CD4-positive, alpha-beta memory T cell (primary cell): Measurements from ENCODE around the gene ATP8B4. TPM values are rescaled to one million over a fixed set of nuclear protein-coding genes. Genes with fewer than 3 reads are reported as not detected.
"Not testable (repeated sequence)": the region's sequence is repeated elsewhere in the genome, so short reads cannot be mapped to it uniquely, and the experiment has no call there.

Experiments used
- CTCF ChIA-PET: fragments of 350-600 bp; sonication (Branson Sonifier 250); formaldehyde crosslinking; loops from one replicate; lab custom pipeline; 2021; ENCODE audit warnings: inconsistent platforms; ENCODE audit not compliant: partially characterized antibody; lab: Charles Lee
- POLR2A ChIA-PET: fragments of 350-600 bp; sonication (Branson Sonifier 250); formaldehyde crosslinking; loops from one replicate; lab custom pipeline; 2021; ENCODE audit not compliant: partially characterized antibody; lab: Charles Lee
- DNase-seq, 5 donors: peaks; one replicate each; pipeline versions ENCODE4 v3.0.0 to v3.0.0-alpha.2; 2020 to 2022; ENCODE audit warnings: mixed read lengths in 1 of 5
- H3K27ac ChIP-seq: one replicate; pipeline ENCODE4 v1.7.0; 2013; ENCODE audit warnings: low read depth, low read length
- H3K27me3 ChIP-seq: 2 replicates; pipeline ENCODE4 v1.7.0; 2013; ENCODE audit warnings: mild to moderate bottlenecking, low read length, moderate library complexity; ENCODE audit not compliant: insufficient read depth
- H3K36me3 ChIP-seq: 2 replicates; pipeline ENCODE4 v1.7.0; 2013; ENCODE audit warnings: mild to moderate bottlenecking, low read length, moderate library complexity; ENCODE audit not compliant: insufficient read depth
- H3K4me1 ChIP-seq: 2 replicates; pipeline ENCODE4 v1.7.0; 2013; ENCODE audit warnings: mild to moderate bottlenecking, low read length, moderate library complexity; ENCODE audit not compliant: insufficient read depth
- H3K4me3 ChIP-seq, 2 donors: one replicate each; pipeline ENCODE4 v1.7.0; 2013; ENCODE audit warnings: low read length in 2 of 2, mild to moderate bottlenecking in 1 of 2
- H3K9me3 ChIP-seq, 2 donors: one replicate each; pipeline ENCODE4 v1.7.0; 2013; ENCODE audit warnings: low read length in 2 of 2, control low read depth in 1 of 2; ENCODE audit not compliant: control insufficient read depth in 1 of 2
- H3K27ac Mint-ChIP-seq, 7 donors: one replicate each; pipeline ENCODE4 v1.8.0; 2020 to 2021; ENCODE audit warnings: mixed read lengths in 7 of 7, mild to moderate bottlenecking in 6 of 7, inconsistent platforms in 3 of 7, moderate library complexity in 3 of 7
- H3K27me3 Mint-ChIP-seq, 2 donors: one replicate each; pipeline ENCODE4 v1.8.0; 2020 to 2021; ENCODE audit warnings: mixed read lengths in 2 of 2
- H3K36me3 Mint-ChIP-seq, 2 donors: one replicate each; pipeline ENCODE4 v1.8.0; 2020 to 2021; ENCODE audit warnings: mixed read lengths in 2 of 2, inconsistent platforms in 1 of 2, mild to moderate bottlenecking in 1 of 2
- H3K4me1 Mint-ChIP-seq, 4 donors: one replicate each; pipeline ENCODE4 v1.8.0; 2020 to 2021; ENCODE audit warnings: mixed read lengths in 4 of 4, mild to moderate bottlenecking in 1 of 4
- H3K4me3 Mint-ChIP-seq, 8 donors: one replicate each; pipeline ENCODE4 v1.8.0; 2020 to 2021; ENCODE audit warnings: mixed read lengths in 8 of 8, mild to moderate bottlenecking in 7 of 8, moderate library complexity in 6 of 8, inconsistent platforms in 3 of 8
- H3K9me3 Mint-ChIP-seq, 8 donors: one replicate each; pipeline ENCODE4 v1.8.0; 2020 to 2021; ENCODE audit warnings: mixed read lengths in 8 of 8, mild to moderate bottlenecking in 5 of 8, inconsistent platforms in 3 of 8, moderate library complexity in 1 of 8
- intact Hi-C: fragments of 100-400 bp; cut with micrococcal nuclease; formaldehyde crosslinking; loops from one replicate; pipeline ENCODE4 v1.15.1; 2023
- polyA plus RNA-seq, 2 donors: library from polyadenylated mRNA; unstranded; fragments of 300-500 nt; fragmentation: Illumina TruSeq; gene quantifications; one replicate each; pipeline ENCODE4 v1.2.3, GENCODE V29; 2021
- total RNA-seq, 2 experiments: library from RNA; stranded (reverse); gene quantifications; one replicate each; pipeline ENCODE4 v1.2.3, GENCODE V29; 2021

ATP8B4 gene
- total and polyA plus RNA-seq, 4 experiments from 2014 or later = 0.11 to 0.67 (median 0.44) TPM; not detected in 1

DNA sequence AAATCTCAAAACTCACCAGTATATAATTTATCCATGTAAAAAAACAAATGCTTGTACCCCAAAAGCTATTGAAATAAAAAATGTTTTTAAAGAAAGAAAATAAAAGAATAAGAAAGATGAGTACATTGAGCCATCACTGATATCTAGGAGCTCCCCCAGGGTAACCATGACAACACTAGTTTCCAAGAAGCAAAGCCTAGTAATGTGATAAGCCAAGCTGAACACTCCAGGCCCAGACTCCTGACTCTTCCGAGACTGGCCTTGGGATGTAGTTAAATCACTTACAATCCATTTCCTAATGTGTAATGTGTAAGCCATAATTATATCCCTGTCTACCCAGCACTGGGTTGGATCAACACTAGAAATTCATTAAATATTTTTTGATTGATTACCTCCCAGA, 21.1 kb upstream of the ATP8B4 start:
- intact Hi-C loops = loop anchor here (10.0 kb wide), 2 partner anchors 175 to 1855 kb away; no protein-coding TSS in a partner anchor
- Histone ChIP-seq H3K27me3 (no peaks in the 10 kb centered on the region), H3K4me3 (no peak overlapping the region), H3K27ac (no peak overlapping the region), H3K36me3 (no peaks in the 10 kb centered on the region), H3K9me3 (no peaks in the 10 kb centered on the region), H3K4me1 (no peaks in the 10 kb centered on the region)
- Mint-ChIP-seq H3K9me3 (no peaks in the 10 kb centered on the region), H3K27ac (no peak overlapping the region), H3K4me3 (no peak overlapping the region), H3K27me3 (peaks cover 4 to 10% of the 10 kb centered on the region in 2 donors), H3K36me3 (no peaks in the 10 kb centered on the region), H3K4me1 (peaks cover 0 to 4% (median 3%) of the 10 kb centered on the region in 4 donors)
- ChIA-PET CTCF (interaction anchor here (8.3 kb wide), 1 partner anchor 1279 kb away, joined by 81 read pairs; no protein-coding TSS in a partner anchor), POLR2A (no interaction called here)
- DNase-seq = no peak

DNA sequence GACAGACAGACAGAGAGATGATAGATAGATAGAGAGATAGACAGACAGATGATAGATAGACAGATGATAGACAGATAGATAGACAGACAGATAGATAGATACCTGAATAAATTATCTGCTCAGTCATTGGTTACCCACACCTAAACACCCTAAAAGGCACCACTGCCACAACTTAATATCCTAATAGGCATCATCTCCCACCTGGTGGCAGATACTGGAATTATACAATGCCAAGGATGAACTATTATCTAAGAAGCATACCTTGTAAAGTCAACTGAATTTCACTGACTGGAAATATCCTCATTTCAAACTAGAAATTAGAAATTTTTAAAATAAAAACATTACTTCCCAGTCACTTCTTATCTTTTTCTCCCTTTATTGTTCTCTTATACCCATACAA, 19.4 kb upstream of the ATP8B4 start:
- no peak overlapping the region for H3K4me3 Mint-ChIP-seq
- POLR2A ChIA-PET = no interaction called here

GRCh38 chr15:50137893-50138292, 18.9 kb upstream of the ATP8B4 start:
- peaks cover 4 to 11% of the 10 kb centered on the region in 2 donors for H3K27me3 Mint-ChIP-seq
- no peaks in the 10 kb centered on the region for H3K27me3 ChIP-seq
- H3K9me3 ChIP-seq = no peaks in the 10 kb centered on the region
- no peak overlapping the region for H3K27ac Mint-ChIP-seq
- H3K36me3 ChIP-seq = no peaks in the 10 kb centered on the region
- ChIA-PET POLR2A (no interaction called here), CTCF (no interaction called here)
- H3K4me1 ChIP-seq = no peaks in the 10 kb centered on the region
- no peak overlapping the region for H3K4me3 ChIP-seq
- no peak for DNase-seq
- no peak overlapping the region for H3K4me3 Mint-ChIP-seq
- H3K36me3 Mint-ChIP-seq = no peaks in the 10 kb centered on the region
- H3K9me3 Mint-ChIP-seq = no peaks in the 10 kb centered on the region
- no peak overlapping the region for H3K27ac ChIP-seq
- peaks cover 5 to 8% (median 6%) of the 10 kb centered on the region in 4 donors for H3K4me1 Mint-ChIP-seq
- intact Hi-C loops = no loop called here

More for the DNA sequence above, 19.4 kb upstream of the ATP8B4 start:
- Mint-ChIP-seq H3K27ac (no peak overlapping the region), H3K9me3 (no peaks in the 10 kb centered on the region), H3K36me3 (no peaks in the 10 kb centered on the region), H3K27me3 (peaks cover 4 to 11% of the 10 kb centered on the region in 2 donors), H3K4me1 (peaks cover 5 to 8% (median 6%) of the 10 kb centered on the region in 4 donors)
- Histone ChIP-seq H3K36me3 (no peaks in the 10 kb centered on the region), H3K27me3 (no peaks in the 10 kb centered on the region), H3K4me1 (no peaks in the 10 kb centered on the region), H3K4me3 (no peak overlapping the region), H3K27ac (no peak overlapping the region), H3K9me3 (no peaks in the 10 kb centered on the region)
- no peak for DNase-seq
- CTCF ChIA-PET = no interaction called here
- intact Hi-C loops = no loop called here

- POLR2A ChIA-PET = no interaction called here
- no peaks in the 10 kb centered on the region for H3K36me3 ChIP-seq
- H3K36me3 Mint-ChIP-seq = no peaks in the 10 kb centered on the region
- DNase-seq = no peak
- no peaks in the 10 kb centered on the region for H3K9me3 ChIP-seq
- CTCF ChIA-PET = interaction anchor here (3.8 kb wide), 1 partner anchor 8 kb away, joined by 16 read pairs; no protein-coding TSS in a partner anchor
- H3K4me1 Mint-ChIP-seq = peaks cover 5 to 8% (median 6%) of the 10 kb centered on the region in 4 donors
- H3K27ac Mint-ChIP-seq = no peak overlapping the region
- no peak overlapping the region for H3K27ac ChIP-seq
- no peaks in the 10 kb centered on the region for H3K4me1 ChIP-seq
- no peak overlapping the region for H3K4me3 ChIP-seq
- intact Hi-C loops = no loop called here
- peaks cover 4 to 15% of the 10 kb centered on the region in 2 donors for H3K27me3 Mint-ChIP-seq
- H3K4me3 Mint-ChIP-seq = no peak overlapping the region
- H3K9me3 Mint-ChIP-seq = peaks cover 0 to 4% (median 0%) of the 10 kb centered on the region in 8 donors
- no peaks in the 10 kb centered on the region for H3K27me3 ChIP-seq
Measured at GRCh38 chr15:50137330-50137761, 18.3 kb upstream of the ATP8B4 start.

DNA sequence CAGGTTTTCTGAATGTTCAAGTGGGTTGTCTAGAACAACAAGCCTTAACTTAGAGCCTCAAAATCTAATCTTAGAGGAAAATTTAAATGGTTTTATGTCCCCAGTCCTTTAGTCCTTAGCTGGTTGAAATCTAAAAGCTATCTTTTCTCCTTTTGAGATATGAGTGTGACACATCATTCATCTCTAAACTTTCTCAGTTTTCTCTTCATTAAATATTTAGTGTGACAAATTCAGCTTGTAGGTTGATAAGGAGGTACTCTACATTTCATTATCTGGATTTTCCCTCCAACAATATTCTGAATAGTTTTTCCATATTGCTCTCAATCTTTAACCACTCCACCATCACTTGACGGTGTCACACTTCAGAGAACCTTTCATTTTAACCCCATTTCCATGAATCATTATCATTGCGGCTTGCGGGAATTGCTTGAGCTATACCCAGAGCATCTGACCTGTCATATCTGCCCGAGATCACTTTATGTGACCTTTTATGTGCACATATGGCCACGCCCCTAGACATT, 16.1 kb upstream of the ATP8B4 start:
- Histone ChIP-seq H3K9me3 (no peaks in the 10 kb centered on the region), H3K4me3 (no peak overlapping the region), H3K27me3 (no peaks in the 10 kb centered on the region), H3K36me3 (no peaks in the 10 kb centered on the region), H3K4me1 (no peaks in the 10 kb centered on the region), H3K27ac (no peak overlapping the region)
- Mint-ChIP-seq H3K4me1 (peaks cover 5 to 8% (median 6%) of the 10 kb centered on the region in 4 donors), H3K9me3 (peaks cover 0 to 8% (median 0%) of the 10 kb centered on the region in 8 donors), H3K36me3 (no peaks in the 10 kb centered on the region), H3K27me3 (peaks cover 6 to 17% of the 10 kb centered on the region in 2 donors), H3K27ac (peak overlapping the region in 1 of 7 donors; percentile 45), H3K4me3 (no peak overlapping the region)
- POLR2A ChIA-PET = no interaction called here
- DNase-seq = no peak
- intact Hi-C loops = no loop called here
- CTCF ChIA-PET = interaction anchor here (0.7 to 3.8 kb wide), 2 partner anchors 10 to 1257 kb away, joined by 3 to 16 read pairs; partner anchors contain the start of gene EID1

DNA sequence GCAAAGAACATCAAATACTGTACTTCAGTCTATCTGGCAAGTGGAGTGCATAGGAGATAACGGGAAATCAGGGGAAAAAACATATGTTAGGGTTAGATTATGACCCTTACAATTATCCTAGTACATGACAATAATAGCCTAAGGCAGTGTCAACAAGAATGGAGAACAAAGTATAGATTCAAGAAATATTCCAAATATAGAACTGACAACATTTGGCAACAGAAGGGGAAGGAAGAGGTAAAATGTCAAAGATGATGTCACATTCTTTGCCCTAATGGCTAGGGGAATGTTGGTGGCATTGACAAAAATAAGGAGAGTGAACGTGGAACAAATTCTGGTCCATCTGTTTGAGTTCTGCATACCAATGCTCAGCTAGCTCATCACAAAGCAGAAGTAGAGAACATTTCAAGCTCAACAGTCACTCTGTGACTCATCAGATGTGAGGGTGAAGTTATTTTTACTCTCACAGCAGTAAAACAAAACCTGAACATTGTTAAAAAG, 15.5 kb upstream of the ATP8B4 start:
- Mint-ChIP-seq H3K4me1 (peaks cover 5 to 8% (median 6%) of the 10 kb centered on the region in 4 donors), H3K4me3 (no peak overlapping the region), H3K36me3 (no peaks in the 10 kb centered on the region), H3K27me3 (peaks cover 6 to 17% of the 10 kb centered on the region in 2 donors), H3K27ac (no peak overlapping the region), H3K9me3 (peaks cover 0 to 8% (median 0%) of the 10 kb centered on the region in 8 donors)
- intact Hi-C loops = no loop called here
- ChIA-PET POLR2A (no interaction called here), CTCF (interaction anchor here (0.7 to 3.8 kb wide), 2 partner anchors 11 to 1257 kb away, joined by 3 to 16 read pairs; partner anchors contain the start of gene EID1)
- no peak for DNase-seq
- no peaks in the 10 kb centered on the region for H3K4me1 ChIP-seq
- H3K27me3 ChIP-seq = no peaks in the 10 kb centered on the region
- H3K9me3 ChIP-seq = no peaks in the 10 kb centered on the region
- H3K4me3 ChIP-seq = no peak overlapping the region
- no peaks in the 10 kb centered on the region for H3K36me3 ChIP-seq
- no peak overlapping the region for H3K27ac ChIP-seq

- H3K36me3 Mint-ChIP-seq, H3K27me3 ChIP-seq, H3K4me1 ChIP-seq, H3K4me1 Mint-ChIP-seq, POLR2A ChIA-PET, H3K4me3 ChIP-seq, H3K9me3 ChIP-seq, intact Hi-C loops, H3K4me3 Mint-ChIP-seq, H3K27ac ChIP-seq, DNase-seq, H3K36me3 ChIP-seq, H3K27ac Mint-ChIP-seq: not testable (repeated sequence)
- CTCF ChIA-PET = interaction anchor here (1.3 kb wide), 1 partner anchor 11 kb away, joined by 3 read pairs; no protein-coding TSS in a partner anchor
- peaks cover 0 to 13% (median 0%) of the 10 kb centered on the region in 8 donors for H3K9me3 Mint-ChIP-seq
- H3K27me3 Mint-ChIP-seq = peaks cover 4 to 17% of the 10 kb centered on the region in 2 donors
Measured at GRCh38 chr15:50132251-50132984, 13.4 kb upstream of the ATP8B4 start.
